Activated CD4-positive, CD25-positive, alpha-beta regulatory T cell treated with anti-CD3 and anti-CD28 coated beads, Interleukin-2, amount 50 U/mL, for 16 hours (primary cell): ENCODE results near the gene ARG2.
"Not testable (repeated sequence)": the region's sequence is repeated elsewhere in the genome, so short reads cannot be mapped to it uniquely, and the experiment has no call there.

Source experiments
- DNase-seq: peaks from one replicate; pipeline ENCODE4 v3.0.0-alpha.2; 2020; ENCODE audit warnings: low read depth, low spot score

Gene ARG2

DNA sequence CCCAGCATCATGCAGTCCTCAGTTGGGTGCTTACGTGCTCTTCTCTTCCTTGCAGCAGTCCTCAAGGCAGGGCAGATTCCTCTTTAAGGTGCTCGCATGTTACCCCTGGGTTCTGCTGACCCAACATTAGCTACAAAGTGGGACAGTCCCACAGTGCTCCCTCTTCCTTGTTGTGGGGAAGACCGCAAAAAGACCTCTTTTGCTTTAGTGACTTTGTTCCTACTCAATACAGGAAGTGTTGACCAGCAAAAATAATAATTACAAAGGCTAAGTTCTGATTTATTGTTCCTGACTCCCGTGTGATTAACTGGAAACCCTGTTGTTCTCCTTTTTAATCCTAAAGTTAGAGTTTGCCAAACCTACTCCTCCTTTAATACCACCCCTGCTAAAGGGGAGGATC, 33.4 kb upstream of the ARG2 start:
- no peak for DNase-seq

DNA sequence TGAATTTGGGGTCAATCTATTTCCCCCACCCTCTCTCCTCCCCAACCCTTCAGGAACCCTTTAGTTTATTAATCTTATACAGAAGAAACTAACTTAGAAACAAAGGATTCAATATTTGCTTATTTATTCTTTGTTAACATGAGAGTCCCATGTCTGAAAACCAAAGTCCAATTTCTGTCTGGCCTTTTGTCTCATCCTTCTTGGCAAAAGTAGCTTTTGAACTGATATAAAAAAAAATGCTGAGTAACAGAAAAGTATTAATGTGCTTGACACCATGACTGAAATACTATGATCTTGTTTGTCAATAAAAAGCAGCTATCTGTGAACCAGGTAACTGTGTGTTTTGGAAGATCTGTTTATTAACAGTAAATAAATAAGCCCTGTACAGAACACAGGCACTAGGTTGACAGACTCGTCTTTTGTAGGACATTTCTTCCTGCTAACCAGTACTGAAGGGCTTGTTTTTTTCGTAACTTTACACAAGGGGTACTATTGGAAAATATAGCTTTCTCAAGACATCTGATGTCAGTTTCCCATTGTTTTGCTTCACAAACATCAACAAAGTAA, 30.4 kb upstream of the ARG2 start:
- DNase-seq, result no peak

DNA sequence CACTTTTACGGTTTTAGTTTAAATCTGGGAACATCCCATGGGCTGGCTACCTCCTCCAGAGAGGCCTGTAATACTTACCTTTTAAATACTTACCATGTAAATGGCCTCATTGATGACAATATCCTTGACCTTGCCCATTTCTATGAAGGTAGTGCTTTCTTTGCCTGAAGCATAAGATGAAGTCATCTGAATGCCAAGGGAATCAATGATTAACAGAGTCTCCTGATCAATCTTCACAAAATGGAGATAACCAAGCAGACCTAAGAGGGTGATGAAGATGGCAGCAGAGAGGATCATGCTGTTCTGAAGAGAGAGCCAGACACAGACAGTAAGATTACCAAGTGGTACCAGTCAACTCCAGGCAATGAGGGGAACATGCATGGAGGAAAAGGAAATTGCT, 26.1 kb upstream of the ARG2 start:
- not testable (repeated sequence) for DNase-seq

DNA sequence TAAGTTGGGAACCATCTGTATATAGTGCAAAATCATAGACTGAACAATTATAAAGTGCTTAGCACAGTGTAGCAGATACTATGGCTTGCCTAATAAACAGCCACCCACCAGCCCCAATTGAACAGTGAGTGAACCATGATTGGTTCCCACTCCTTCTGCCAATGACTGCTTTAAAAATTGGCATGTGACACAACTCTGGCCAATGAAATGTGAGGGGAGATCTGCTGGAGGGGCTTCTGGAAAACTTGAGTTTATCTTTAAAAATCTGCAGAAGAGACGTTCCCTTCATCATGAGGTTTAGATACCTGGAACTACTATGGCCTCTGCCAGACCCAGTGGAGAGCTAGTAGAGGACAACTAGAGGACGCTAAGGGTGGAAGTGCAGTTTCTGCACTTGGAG, 24.3 kb upstream of the ARG2 start:
- DNase-seq, result no peak

DNA sequence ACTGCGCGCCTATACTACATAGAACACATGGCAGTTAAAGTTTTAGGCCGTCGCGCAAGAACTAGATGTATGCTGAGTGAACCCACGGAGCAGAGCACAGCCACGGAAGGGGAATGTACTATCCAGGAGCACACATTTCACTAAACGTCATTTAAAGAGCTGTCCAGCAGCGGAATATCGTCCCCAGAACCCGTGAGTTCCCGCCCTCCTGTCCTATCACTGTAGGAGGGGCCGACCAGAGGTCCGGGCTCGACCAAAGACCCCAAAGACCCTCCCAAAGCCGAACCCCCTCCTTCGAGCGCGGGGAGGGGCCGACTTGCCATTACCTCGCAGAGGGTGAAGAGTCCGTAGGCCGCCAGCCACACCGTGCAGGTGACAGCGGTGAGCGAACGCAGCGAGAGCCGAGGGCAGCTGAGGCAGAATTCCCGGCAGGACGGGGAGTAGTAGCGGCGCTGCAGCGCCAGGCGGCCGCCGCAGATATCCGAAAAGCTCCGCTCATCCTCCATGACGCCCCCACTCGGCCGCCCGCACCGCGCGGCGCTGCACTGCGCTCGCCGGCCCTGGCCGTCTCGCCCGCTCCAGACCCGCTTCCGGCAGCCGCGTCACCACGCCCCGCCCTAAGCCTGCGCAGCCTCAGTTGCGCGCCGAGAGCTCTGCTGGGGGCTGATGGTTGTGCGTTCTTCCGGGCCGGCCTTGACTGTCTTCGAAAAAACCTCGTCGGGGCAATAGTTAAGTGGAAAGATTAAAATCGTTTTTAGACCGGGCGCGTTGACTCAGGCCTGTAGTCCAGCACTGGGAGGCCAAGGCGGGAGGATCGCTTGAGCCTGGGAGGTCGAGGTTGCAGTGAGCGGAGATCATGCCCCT, 19.8 kb upstream of the ARG2 start, which contains the start of gene PIGH:
Gene PIGH (minus strand): TSS at position 571 of the 864 bp plus-strand sequence. CDS start 65 bp downstream, at position 506.
- DNase-seq, result peak; percentile 89

DNA sequence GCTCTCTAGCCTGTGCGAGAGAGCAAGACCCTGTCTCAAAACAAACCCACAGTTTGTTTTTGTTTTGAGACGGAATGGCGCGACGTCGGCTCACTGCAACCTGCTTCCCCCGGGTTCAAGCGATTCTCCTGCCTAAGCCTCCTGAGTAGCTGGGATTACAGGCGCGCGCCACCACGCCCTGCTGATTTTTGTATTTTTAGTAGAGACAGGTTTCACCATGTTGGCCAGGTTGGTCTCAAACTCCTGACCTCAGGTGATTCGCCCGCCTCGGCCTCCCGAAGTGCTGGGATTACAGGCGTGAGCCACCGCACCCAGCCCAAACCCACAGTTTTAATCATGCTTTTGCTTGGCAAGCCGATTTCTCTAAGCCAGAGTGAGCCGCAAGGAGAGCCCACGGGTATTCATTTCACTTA, 19.2 kb upstream of the ARG2 start:
- DNase-seq, result not testable (repeated sequence)

DNA sequence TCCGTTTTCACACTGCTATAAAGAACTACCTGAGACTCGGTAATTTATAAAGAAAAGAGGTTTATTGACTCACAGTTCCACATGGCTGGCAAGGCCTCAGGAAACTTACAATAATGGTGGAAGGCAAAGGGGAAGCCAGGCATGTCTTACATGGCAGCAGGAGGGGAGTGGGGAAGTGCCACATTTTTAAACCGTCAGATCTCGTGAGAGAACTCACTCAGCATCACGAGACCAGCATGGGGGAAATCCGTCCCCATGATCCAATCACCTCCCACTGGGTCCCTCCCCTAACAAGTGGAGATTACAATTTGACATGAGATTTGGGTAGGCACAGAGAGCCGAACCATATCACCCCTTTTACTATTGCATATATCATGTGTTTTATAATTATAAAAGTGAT, 17.6 kb upstream of the ARG2 start:
- DNase-seq, result no peak

DNA sequence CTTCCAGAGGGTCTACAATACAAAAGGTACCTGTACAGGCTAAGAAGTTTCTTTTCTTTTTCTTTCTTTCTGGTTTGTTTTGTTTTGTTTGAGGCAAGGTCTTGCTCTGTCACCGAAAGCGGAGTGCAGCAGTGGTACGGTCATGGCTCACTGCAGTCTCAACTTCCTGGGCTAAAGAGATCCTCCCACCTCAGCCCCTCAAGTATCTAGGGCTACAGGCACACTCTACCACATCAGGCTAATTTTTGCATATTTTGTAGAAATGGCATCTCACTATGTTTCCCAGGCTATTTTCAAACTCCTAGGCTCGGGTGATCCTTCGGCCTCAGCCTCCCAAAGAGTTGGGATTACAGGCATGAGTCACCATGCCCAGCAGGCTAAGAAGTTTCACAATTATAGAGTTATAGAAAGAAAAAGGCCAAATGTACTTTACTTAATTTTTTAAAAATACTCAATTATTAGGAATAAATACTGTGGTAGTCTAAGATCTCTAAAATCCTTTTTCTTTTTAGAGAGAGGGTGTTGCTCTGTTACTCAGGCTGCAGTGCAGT, 16.6 kb upstream of the ARG2 start:
- DNase-seq, result no peak

DNA sequence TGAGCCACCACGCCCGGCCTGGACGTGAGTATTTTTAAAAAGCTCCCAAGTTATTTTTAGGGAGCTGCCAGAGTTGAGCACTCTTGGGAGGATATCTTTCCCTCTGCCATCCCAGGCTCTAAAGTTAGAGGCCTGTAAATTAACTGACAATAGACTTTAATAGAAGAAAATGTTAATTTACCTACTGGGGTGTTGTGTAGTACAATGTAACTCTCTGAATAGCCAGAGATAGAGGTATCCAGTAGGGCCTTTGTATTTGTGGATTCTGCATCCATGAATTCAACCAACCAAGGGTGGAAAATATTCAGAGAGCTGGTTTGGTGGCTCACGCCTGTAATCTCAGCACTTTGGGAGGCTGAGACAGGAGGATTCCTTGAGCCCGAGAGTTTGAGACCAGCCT, 12.1 kb upstream of the ARG2 start:
- no peak for DNase-seq

DNA sequence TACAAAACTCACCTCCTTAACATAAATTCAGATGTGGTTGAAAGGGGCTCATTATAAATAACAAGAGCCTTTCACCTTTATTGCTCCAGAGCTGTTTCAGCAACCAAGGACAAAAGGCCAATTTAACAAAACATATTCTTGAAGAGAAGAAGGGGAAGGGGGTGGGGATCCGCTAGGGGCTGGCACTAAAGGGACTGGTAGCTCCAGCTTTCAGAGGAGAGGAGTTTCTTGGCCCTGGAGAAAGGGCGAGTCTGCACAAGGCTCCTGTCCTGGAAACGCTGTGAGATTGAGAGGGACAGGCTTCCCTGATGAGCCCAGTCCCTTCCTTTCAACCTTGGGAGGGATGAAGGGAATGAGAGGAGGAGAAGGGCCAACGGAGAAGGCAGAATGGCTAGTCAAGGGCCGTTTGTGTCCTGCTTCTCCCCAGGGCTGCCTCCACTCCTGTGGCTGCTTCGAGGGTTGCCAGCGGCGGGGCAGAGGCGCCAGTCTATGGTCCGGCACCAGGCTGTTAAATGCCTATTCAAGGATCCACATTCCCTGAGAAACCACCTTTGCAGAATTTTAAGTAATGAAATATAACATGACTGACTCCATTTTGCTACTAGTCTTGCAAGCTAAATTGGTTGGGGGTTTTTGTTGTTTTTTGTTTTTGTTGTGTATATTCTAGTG, 9.9 kb upstream of the ARG2 start:
- no peak for DNase-seq

DNA sequence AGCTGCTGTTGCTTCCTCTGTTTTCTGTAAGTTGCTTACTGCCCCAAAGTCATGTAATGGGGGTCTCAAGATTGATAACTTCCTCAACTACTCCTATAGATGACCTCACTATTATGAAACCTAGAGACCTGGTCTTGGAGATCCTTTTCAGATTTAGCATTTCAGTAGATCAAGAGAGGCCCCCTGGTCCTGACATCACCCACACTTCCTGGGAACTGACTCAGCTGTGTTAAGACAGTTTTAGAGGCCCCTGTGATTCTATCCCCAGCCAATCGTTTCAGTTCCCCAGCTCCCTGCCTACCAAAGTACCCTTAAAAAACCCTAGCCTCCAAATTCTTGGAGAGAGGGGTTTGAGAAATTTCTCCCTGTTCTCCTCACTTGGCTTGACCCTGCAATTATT, 9.2 kb upstream of the ARG2 start:
- no peak for DNase-seq

DNA sequence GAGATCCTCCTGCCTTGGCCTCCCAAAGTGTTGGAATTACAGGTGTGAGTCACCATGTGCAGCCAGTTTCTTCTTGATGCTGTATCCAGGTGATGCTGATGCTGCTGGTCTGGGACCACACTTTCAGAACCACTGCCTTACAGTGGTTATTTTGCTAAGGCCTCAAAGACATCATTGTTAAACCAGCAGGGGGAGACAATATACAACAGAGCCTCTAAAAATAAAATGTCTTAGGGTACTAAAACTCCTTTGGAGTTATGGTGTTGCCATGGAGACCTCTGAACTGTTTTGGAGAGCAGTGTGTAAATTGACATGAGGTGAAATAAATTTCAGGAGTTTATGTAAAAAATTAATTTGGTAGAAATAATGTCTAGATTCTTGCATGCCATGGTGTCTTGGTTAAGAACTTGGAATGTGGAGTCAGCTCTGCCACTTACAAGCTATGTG, 1.1 kb upstream of the ARG2 start:
- no peak for DNase-seq

DNA sequence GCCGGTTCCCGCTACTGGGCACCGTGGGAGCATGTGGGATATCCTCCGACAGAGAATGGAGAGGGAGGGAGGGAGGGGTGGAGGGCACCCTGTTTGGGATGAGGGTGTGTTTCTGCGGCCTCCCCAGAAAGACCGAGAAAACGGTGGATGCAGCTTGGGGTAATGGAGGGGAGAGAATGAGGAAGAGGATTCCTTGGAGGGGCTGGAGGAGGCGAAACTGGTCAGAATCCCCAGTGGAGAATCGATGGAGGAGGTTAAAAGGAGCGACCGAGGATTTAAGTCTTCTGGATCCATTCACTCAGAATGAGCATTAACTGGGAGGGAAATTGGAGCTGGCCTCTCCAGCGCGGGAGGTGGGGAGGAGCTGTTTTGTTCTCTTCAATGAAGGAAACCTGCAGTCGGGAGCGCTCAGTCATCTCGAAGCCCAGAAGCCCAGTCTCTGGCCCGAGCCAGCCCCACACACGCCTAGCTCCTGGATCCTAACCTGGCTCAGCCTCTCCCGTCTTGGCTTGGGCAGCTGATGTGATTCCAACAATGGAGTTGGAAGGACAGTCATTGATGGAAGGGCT, 581 bp downstream of the ARG2 start:
- no peak for DNase-seq

DNA sequence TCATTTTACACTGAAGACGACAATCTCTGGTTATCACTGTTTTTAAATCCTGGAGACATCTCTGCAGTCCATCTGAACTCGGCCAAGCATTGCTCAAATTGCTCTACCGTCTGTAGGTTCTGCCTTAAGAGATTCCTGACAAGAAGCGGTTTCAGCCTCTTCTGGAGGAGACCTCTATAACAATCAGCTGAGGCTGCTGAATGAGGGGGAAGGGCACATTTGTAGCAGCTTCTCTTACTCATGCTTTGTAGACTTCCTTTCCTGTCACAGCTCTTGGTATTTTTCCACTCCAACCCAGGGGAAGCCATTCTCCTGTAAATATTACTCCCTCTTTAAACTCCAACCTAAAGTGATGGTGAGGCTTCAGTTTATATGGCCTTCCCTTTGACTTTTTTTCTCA, 3.0 kb downstream of the ARG2 start:
- DNase-seq, result no peak

DNA sequence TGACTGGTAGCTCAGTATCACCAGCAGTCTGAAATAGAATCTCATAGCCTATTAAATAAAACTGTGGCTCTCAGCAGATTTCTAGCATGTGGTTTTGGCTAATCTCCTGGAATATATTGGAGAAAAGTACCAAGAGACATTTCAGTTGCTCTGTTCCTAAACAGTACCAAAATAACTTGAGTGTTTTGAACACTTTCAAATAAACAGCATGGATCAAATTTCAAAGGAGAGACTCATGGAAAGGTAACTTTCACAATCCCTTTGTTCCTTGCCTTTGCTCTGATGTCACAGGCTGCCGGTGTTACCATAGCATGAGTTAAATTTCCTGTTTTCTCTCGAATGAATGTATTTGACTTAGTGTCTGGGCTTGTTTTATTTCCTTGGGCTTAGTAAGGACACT, 3.4 kb downstream of the ARG2 start:
- DNase-seq, result no peak

DNA sequence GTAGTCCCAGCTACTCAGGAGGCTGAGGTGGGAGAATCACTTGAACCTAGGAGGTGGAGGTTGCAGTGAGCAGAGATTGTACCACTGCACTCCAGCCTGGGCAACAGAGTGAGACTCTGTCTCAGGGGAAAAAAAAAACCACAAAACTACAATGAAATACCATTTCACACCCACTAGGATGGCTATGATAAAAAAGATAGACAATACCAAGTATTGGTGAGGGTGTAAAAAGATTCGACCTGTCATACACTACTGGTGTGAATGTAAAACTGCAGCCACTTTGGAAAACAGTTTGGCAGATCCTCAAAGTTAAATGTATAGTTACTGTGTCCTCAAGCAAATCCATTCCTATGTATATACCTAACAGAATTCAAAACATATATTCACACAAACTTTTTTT, 6.4 kb downstream of the ARG2 start:
- not testable (repeated sequence) for DNase-seq

DNA sequence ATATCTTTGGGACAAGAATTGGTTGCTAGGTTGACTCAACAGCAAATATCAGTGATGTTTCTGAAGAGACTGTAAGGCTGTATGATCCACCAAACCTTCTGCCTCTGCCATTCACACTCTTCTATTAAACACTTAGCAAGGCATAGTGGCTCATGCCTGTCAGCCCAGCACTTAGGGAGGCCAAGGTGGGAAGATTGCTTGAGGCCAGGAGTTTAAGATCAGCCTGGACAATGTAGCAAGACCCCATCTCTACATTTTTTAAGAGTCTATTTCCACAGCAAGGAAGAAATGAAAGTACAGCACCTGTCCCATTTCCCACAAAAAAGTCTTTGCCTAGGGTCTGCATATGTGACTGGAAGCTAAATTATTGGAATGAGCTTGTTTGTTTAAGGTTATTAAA, 7.8 kb downstream of the ARG2 start:
- DNase-seq, result no peak

DNA sequence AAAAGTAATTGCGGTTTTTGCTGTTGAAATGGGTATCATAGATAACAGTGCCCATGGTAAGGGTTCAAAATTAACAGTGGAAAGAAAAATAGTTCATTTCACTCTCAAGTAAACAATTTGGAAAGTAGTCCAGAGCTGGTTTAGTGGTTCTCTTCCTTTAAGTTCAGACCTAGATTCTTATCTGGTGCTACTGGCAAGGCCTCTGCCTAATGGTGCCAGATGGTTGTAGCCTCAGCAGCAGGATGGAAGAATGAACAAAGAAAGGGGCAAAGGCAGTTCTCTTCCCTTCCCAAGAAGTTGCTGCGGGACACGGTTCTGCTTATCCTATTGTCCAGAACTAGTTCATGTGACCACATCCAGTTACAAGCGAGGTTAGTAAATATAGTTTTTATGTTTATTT, 10.5 kb downstream of the ARG2 start:
- no peak for DNase-seq

DNA sequence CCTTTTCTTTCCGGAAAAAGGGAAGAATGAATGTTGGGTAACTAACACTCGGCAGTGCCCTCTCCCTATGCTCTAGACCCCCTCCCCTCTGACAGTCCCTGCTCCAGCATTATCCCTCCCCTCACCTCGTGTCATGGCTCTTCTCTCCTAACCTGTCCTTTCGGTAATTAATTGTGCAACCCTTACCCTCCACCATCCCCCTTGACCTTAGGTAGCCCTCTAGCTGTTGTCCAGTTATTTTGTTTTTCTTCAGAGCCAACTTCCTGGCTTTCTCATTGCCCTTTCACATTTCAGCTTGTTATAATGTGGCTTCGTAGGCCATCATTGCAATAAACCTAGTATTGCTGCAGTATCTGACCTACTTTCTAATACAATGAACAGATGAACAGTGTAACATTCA, 11.2 kb downstream of the ARG2 start:
- no peak for DNase-seq

DNA sequence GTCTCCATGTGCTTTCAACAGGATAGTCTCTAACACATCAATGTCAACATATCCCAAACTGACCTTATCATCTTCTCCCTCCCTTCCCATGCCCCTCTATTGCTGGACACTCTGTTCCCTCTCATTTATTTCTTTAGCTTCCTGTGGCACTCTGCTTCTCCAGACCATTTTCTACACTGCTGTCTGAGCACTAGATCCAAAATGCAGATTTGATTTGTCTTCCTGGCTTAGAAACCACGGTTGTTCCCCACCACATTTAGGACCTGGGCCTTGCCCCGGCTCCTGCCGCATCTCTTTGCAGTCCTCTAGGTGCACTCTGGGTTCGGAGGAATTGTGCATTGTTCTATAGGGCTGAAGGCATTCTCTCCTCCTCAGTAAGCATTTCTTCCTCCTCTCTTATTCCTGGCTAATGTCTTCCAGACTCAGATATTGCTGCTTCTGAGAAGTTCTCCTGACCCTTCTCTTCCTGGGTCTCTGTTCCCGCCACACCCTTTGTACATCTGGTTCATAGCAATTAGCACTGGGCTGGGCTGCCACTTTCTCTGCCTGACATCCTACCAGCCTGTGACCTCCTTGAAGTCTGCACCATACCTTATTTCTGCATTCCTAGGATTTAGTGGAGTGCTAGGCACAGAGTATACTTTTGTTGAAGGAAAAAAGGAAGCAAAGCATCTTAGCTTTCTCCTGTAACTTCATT, 13.9 kb downstream of the ARG2 start:
- DNase-seq, result no peak

DNA sequence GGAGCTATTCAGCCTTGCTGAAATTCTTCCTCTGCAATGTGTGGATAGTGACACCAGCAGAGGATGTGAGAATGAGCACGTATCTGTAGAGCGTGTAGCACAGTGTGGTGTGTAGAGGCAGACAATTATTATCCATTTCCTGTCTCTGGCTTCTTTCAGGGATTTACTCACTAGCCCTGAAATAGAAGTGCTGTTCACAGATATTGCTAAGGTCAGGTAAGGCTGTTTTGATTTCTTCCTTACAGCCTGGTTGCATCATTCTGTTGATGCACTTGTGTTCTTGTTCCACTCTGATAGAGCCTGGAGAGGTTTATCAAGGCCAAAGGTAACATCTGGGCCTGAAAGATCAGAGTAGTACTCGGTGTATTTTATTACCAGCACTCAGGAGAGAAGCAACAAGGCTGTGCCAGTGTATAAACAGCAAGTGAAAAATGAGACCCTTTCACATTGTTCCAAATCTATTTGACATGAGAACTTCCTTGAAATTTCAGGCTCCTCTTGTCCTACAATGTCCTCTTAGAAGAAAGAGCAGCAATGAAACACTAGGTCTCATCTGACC, 16.7 kb downstream of the ARG2 start:
- no peak for DNase-seq
